HG03521 (cell line): ENCODE results near the gene MAP7D1.

ENCODE experiments used
- ATAC-seq: cut with Tn5 transposase; IDR thresholded peaks from one replicate; pipeline ENCODE4 v1.9.1; 2021; ENCODE audit warnings: mild to moderate bottlenecking, moderate library complexity; ENCODE audit not compliant: unreplicated experiment

The MAP7D1 gene

GRCh38 chr1:36126797-36127500 is 29.0 kb upstream of the MAP7D1 start:
- no peak for ATAC-seq

- ATAC-seq = no peak
Measured at GRCh38 chr1:36128126-36128904, 27.6 kb upstream of the MAP7D1 start.

GRCh38 chr1:36128905-36129206 is 27.1 kb upstream of the MAP7D1 start:
- no peak for ATAC-seq

GRCh38 chr1:36132029-36132428 is 23.9 kb upstream of the MAP7D1 start:
- ATAC-seq = no peak

- no peak for ATAC-seq
Measured at GRCh38 chr1:36133484-36133883, 22.5 kb upstream of the MAP7D1 start.

- ATAC-seq = no peak
Measured at GRCh38 chr1:36134031-36134430, 21.9 kb upstream of the MAP7D1 start.

- no peak for ATAC-seq
Measured at GRCh38 chr1:36134505-36135329, 21.2 kb upstream of the MAP7D1 start.

- ATAC-seq = no peak
Measured at GRCh38 chr1:36135330-36135667, 20.7 kb upstream of the MAP7D1 start.

- no peak for ATAC-seq
Measured at GRCh38 chr1:36135796-36136195, 20.2 kb upstream of the MAP7D1 start.

GRCh38 chr1:36136535-36136934 is 19.4 kb upstream of the MAP7D1 start:
- ATAC-seq = no peak

GRCh38 chr1:36137226-36137625 is 18.7 kb upstream of the MAP7D1 start:
- ATAC-seq = no peak

GRCh38 chr1:36137776-36138175 is 18.2 kb upstream of the MAP7D1 start:
- ATAC-seq = no peak

- ATAC-seq = no peak
Measured at GRCh38 chr1:36139521-36139920, 16.4 kb upstream of the MAP7D1 start.

- ATAC-seq = no peak
Measured at GRCh38 chr1:36142121-36142520, 13.8 kb upstream of the MAP7D1 start.

GRCh38 chr1:36143424-36143823 is 12.5 kb upstream of the MAP7D1 start:
- ATAC-seq = no peak

GRCh38 chr1:36144413-36144812 is 11.5 kb upstream of the MAP7D1 start:
- ATAC-seq = no peak

- ATAC-seq = peak; percentile 4
Measured at GRCh38 chr1:36148821-36149236, 7.1 kb upstream of the MAP7D1 start.

GRCh38 chr1:36149237-36149972 is 6.6 kb upstream of the MAP7D1 start, which contains the start of gene TRAPPC3:
Gene TRAPPC3 (minus strand): TSS chr1:36149486. CDS start chr1:36149378, 108 bp downstream.
- ATAC-seq = peak; percentile 89

GRCh38 chr1:36149973-36150295 is 6.0 kb upstream of the MAP7D1 start:
- no peak for ATAC-seq

GRCh38 chr1:36150296-36151133 is 5.4 kb upstream of the MAP7D1 start:
- ATAC-seq = peak; percentile 33
